Kidney epithelial cell (primary cell): ENCODE data around the gene SCIMP. TPM values are rescaled to one million over a fixed set of nuclear protein-coding genes. Genes with fewer than 3 reads are reported as not detected.

ENCODE experiments used
- DNase-seq: peaks from one replicate; pipeline ENCODE4 v3.0.0-alpha.2; 2010; ENCODE audit warnings: low read depth
- H3K27me3 ChIP-seq: 2 replicates; pipeline ENCODE4 v1.6.0; 2011; ENCODE audit warnings: low read length; ENCODE audit not compliant: control insufficient read depth, insufficient read depth
- H3K36me3 ChIP-seq: 2 replicates; pipeline ENCODE4 v1.5.1; 2011; ENCODE audit warnings: low read length; ENCODE audit not compliant: control insufficient read depth, insufficient read depth
- H3K4me3 ChIP-seq: 2 replicates; pipeline ENCODE4 v1.5.1; 2011; ENCODE audit warnings: low read depth, mild to moderate bottlenecking, control low read depth, low read length
- CTCF ChIP-seq: IDR thresholded peaks from 2 replicates; pipeline ENCODE4 v1.5.1; 2011; ENCODE audit warnings: mild to moderate bottlenecking, moderate library complexity, low read length, control low read depth, inconsistent platforms; ENCODE audit not compliant: insufficient read depth, poor library complexity, severe bottlenecking
- total RNA-seq: library from RNA; depleted of rRNA; stranded (reverse); fragments of >200 nt; gene quantifications from 2 replicates; pipeline ENCODE4 v1.2.3, GENCODE V29; 2015

SCIMP gene
- not detected in 2 replicates for total RNA-seq

- TF ChIP-seq CTCF = no peak
- H3K4me3 ChIP-seq = no peak within 1 kb of the TSS
- no peaks in the 10 kb centered on the region for H3K36me3 ChIP-seq
- DNase-seq = no peak
- no peaks in the 10 kb centered on the region for H3K27me3 ChIP-seq
These were observed at the start of gene SCIMP for GRCh38 chr17:5234645-5235576. SCIMP (minus strand) TSS chr17:5234860; CDS start chr17:5234755, 105 bp downstream.

GRCh38 chr17:5283571-5284315 lies 49.1 kb upstream of the SCIMP start:
- Histone ChIP-seq H3K4me3 (peak overlapping the region; percentile 79), H3K36me3 (no peaks in the 10 kb centered on the region), H3K27me3 (no peaks in the 10 kb centered on the region)
- TF ChIP-seq CTCF = no peak
- no peak for DNase-seq

GRCh38 chr17:5282642-5283217 lies 48.1 kb upstream of the SCIMP start:
- H3K36me3 ChIP-seq = no peaks in the 10 kb centered on the region
- H3K4me3 ChIP-seq = peak overlapping the region; percentile 79
- no peak for TF ChIP-seq CTCF
- no peak for DNase-seq
- no peaks in the 10 kb centered on the region for H3K27me3 ChIP-seq

- Histone ChIP-seq H3K4me3 (peak within 1 kb of the TSS; percentile 79), H3K36me3 (no peaks in the 10 kb centered on the region), H3K27me3 (no peaks in the 10 kb centered on the region)
- DNase-seq = no peak
- no peak for TF ChIP-seq CTCF
These were observed 47.4 kb upstream of the SCIMP start, which contains the start of gene RABEP1 for GRCh38 chr17:5281814-5282641. RABEP1 (plus strand) TSS chr17:5282284; CDS start chr17:5282487, 203 bp downstream.

- TF ChIP-seq CTCF = no peak
- Histone ChIP-seq H3K27me3 (no peaks in the 10 kb centered on the region), H3K4me3 (no peak overlapping the region), H3K36me3 (no peaks in the 10 kb centered on the region)
- DNase-seq = no peak
These were observed 37.7 kb upstream of the SCIMP start for GRCh38 chr17:5272322-5272721.
